ENCODE results near the gene GMEB1.
"Not testable (repeated sequence)": the region's sequence is repeated elsewhere in the genome, so short reads cannot be mapped to it uniquely, and the experiment has no call there.

- not testable (repeated sequence) for TF ChIP-seq CTCF (IDR thresholded peaks at IDR 0.05; ENCODE audit: borderline replicate concordance, extremely low read depth, low read length, poor library complexity, severe bottlenecking); EZH2 (IDR thresholded peaks at IDR 0.05; ENCODE audit: borderline replicate concordance, low read depth, low read length, severe bottlenecking)
These were observed 12.9 kb upstream of the GMEB1 start for GRCh38 chr1:28655448-28656311.
